HuH-7 (cell line): ENCODE results near the gene TJP1.

Experiments
- DNase-seq: peaks from one replicate; pipeline ENCODE4 v3.0.0; 2011; ENCODE audit warnings: low spot score

Gene TJP1

DNA sequence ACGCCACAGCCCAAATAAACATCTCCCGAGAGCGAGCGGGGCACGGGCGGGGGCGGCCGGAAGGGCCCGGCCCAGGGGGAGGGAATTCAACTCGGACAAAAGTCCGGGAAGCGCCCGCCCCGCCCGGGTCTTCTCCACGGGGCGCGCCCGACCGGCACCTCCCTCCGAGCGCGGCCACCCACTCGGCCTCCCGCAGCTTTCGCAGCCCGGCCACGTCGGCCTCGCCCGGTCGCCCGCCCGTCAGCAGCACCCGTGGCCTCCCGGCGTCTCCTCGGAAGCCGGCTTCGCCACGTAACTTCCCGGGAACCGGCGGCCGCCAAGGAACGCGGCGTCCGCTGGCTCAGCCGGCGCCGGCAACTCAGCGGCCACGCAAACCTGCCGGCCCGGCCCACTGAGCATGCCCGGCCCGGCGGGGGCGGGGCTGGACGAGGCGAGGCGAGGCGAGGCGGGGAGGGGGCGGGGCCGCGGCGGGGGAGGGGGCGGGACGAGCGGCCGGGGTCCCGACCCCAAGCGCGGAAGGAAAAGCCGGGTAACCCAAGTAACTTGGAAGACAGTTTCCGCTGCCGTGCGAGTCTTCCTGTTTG, at the start of gene TJP1:
TJP1 (minus strand) TSS at position 369 of the 584 bp plus-strand sequence. CDS start 440 bp downstream, outside the sequence.
- DNase-seq, result peak; percentile 47

DNA sequence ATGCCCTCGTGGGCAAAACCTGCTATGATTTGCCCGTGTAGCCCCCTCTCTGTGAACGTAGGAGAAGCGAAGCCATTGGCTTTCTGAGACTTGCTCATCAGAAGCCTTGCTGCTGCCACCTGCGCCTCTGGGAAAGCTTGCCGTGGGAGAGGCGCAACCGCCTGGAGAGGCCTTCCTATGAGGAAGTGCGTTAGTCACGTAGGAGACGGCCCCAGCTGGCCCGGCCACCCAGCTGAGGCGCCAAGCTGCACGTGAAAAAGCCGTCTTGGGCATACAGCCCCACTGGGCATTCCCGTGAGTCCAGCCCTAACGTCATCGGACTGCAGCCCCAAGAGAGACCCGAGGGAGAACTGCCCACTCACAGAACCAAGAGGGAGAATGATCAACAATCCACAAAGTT, 49.1 kb upstream of the TJP1 start:
- DNase-seq, result no peak

DNA sequence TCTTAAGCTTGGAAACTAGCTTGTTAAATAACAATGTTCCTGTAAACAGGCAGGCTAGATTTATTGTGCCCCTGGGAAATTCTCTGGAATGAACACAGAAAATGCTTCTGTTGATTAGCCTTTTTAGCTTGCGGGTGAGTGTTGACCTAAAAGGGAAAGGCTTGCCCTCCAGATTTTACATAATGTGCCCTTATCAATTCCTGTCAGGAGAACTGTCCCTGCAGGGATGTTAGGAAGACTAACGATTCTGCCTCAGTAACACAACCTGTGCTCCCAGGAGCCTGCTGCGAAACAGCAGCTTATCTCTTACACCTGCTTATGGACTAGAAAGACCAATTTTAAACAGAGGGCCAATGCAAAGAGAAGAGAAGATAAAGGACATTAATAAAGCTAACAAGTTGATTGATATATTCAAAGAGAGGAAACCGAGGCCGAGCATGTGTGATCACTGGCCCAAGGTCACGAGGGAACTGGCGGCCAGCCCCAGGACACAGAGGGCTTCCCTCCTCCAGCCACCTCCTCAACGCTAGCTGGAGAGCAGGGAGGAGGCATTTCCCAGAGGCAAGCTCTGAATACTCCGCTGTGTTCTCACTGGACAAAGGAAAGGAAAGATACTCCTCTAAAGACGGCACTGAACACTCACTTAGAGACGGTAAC, 48.4 kb upstream of the TJP1 start:
- DNase-seq, result no peak

DNA sequence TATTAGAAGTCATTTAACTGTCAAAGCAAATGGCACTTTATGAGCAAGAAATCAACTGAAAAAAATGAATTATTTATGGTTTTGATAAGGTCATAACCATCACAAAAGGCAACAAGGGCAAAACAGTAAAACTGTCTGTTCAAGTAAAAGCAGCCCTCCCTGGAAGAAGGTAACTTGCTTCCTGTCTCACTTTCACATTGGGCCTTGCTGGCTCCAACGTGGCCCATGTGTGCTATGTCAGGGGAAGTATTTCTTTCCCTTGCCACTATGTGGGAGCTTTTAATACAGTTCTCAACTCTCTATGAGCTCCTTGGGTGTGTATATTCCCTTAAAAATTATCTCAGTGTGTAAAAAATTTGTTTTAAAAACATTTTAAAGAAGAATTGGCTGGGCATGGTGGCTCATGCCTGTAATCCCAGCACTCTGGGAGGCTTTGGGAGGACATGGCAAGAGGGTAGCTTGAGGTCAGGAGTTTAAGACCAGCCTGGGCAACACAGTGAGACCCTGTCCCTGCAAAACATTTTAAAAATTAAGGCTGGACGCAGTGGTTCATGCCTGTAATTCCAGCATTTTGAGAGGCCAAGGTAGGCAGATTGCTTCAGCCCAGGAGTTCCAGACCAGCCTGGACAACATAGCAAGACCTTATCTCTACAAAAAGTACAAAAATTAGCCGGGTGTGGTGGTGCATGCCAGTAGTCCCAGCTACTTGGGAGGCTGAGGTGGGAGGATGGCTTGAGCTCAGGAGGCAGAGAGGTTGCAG, 45.2 kb upstream of the TJP1 start:
- DNase-seq, result no peak

DNA sequence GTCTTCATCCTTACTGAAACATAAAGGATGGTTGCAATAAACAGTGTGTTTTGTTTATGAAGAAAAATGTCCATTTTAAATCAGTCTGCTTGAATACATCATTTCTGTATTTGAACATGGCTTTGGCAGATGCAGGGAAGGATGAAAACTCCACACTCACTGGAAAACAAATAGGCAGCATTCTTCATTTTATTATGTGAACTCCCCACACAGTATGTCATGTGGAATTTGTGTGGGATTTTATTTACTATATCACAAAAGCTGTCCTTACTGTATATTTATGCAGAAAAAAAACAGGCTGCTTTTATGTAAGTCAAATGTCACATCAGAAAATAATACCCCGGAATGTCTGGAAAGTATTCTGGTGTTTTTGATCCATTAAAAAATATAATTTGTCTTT, 44.1 kb upstream of the TJP1 start:
- no peak for DNase-seq

DNA sequence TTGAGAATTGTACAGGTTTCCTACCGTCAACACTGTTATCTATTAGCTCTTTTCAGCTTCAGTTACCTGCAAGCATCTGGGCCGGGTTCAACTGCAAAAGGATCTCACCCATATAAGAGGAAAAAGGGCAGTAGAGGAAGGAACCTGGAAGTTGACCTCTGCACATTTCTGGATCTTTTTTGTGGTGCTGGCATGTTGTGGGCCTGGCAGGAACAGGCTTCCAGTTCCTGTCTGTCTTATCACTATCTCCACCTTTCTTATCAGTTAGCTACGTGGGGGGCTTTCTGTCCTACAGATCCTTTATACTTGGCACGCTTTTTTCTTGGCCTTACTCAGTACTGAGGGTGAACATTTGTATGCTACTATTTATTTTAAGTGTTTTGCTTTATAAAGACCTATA, 42.2 kb upstream of the TJP1 start:
- DNase-seq, result no peak

DNA sequence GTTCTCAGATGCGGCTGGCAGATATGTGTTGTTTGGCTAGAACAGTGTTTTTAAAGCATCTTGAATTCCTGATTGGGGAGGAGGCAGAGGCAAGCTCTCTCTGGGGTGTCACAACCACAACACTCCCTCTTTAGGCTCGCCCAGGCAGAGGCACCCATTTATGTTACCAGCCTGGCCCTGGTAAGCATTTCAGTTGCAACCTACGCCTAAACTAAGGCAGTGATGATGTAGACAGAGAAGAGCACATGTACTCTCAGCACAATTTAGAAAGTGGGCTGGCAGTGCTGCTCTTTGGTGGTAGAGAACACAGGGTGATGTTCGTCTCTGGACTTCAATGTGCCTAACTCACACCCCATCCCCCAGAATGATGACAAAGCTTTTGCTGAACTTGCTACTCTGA, 41.2 kb upstream of the TJP1 start:
- no peak for DNase-seq

DNA sequence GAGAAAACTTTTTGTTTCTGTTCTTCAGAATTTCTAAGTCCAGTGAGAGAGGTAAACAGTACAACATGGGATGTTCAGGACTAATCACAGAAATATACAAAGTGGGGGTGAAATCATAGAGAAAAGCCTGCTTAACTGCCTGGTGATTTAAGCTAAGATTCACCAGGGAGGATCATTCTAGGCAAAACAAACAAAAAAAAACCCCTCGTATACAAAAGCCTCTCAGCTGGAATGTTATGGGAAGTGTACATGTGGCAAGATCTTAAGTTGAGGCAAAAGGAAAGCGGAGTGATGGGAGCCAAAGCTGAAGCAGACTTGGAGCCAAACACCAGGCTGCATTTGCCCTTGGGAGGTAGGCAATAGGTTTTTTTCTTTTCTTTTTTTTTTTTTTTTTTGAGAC, 40.0 kb upstream of the TJP1 start:
- no peak for DNase-seq

DNA sequence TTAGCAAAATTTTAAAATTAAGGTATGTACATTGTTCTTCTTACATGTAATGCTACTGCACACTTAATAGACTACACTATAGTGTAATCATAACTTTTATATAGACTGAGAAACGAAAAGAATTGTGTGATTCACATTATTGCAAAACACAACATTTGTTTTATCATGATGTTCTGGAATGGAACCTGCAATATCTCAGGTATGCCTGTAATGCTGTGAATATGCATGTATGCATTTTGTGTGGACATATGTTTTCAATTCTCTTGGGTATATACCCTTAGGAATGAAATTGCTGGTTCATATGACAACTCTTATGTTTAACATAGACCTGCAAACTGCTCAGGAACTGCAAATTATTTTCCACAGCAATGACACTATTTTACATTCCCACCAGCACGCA, 38.6 kb upstream of the TJP1 start:
- no peak for DNase-seq

DNA sequence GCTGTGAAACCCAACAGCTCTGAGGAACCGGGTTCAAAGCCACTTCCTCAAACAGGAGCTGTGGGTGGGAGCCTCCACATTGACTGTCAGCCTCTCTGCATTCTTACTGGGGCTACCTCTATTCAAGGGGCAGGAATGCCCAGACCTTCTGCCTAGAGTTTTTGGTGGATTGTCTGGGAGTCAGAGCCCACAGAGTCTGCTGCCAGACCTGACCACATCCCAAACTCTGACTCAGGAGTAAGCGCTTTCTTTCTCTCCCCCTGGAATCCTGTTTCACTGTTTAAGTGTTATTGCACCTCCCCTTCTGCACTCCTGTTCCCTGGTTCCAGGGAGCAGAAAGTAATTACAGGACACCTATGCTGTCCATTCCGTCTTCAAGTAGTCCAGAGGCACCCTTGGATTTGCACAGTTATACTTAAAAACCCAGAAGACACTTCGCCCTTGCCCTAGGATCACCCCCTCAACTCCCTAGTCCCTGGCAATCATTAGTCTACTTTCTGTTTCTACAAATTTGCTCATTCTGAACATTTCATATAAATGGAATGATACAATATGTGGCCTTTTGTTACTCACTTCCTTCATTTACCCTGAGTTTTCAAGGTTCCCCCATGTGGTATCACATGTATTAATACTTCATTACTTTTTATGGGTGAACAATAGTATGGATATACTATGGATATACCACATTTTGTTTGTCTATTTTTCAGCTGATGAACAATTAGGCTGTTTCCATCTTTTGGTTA, 37.9 kb upstream of the TJP1 start:
- DNase-seq, result no peak

DNA sequence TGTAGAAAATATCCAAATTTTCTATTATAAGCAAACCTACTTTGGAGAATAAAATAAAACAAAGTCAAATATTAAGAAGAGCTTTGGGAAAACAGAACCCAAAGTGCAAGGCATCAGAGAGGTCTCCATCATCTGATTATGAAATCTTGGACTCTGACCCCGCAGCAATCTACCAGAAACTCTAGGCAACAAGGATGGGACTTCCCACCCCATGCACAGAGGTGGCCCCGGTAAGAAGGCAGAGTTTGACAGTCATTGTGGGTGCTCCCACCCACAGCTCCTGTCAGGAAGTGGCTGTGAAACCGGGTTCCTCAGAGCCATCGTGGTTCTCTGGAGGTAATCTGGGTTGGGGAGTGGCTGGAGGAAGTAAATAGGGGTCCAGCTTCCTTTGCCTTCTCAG, 37.0 kb upstream of the TJP1 start:
- DNase-seq, result peak; percentile 20

DNA sequence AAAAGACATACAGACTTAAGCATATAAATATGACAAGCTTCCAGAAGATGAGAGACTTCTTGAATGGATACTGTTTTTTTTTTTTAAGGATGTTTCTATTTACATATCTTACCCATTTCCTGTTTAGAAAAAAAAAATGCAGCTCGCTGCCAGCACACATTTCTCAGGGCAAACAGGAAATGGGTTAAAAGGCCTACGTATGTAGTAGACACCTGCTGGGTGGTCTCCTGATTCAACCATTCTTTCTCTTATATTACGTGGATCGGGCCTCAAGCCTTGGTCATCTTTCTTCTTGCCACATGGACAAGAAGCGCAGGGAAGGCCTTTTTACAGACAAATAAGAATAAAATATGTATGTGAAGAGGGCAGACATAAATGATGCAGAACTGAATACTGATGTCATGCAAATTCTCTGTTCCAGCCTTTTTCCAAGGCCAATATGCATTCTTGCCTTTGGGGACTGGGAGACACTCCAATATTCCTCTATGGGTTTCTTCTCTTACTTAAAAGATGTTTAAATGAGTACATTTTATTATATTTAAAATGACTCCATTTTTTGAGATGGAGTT, 35.0 kb upstream of the TJP1 start:
- no peak for DNase-seq

DNA sequence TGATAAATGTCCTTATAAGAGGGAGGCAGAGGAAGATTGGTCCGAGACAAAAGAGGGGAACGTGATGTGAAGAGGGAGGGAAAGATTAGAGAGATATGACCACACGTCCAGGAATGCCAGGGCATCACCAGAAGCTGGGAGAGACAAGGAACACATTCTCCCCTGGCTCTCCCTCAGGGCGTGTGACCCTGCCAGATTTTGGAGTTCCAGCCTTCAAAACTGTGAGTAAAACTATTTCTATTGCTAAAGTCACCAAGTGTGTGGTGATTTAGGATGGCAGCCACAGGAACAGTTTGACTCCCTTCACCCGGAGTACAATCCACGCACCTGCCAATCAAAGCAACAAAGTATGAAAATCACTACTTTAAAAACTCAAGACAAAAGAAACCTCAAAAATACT, 32.1 kb upstream of the TJP1 start:
- no peak for DNase-seq

DNA sequence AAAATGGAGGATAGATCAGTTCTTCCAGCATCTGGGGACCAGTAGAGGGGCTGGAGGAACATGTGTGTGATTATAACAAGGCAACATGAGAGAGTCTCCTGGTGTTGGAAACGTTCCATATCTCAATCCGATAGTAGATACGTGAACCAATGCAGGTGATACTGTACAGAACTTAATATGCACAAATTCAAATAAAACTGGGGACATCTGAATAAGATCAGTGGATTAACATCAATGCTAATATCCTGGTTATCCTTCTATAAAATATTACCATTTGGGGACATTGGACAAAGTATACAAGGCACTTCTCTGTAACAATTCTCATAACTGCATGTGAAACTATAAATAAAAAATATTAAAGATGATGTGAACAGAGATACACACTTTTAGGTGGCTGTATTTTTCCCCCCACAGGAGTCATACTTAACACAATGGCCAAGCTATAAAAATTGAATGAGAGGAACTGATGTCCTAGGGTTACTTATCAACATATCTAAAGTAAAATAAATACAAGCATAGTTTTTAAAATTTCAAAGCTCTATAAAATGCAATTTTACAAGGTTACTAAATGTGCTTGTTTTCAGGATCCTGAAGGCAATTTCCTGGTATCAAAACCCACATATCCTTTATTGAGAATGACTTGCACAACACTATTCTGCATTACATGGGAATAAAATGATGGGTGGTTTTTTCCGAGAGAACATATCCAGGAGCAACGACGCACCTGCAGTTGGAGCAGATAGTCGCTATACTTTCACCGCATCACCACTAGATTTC, 31.1 kb upstream of the TJP1 start:
- no peak for DNase-seq

DNA sequence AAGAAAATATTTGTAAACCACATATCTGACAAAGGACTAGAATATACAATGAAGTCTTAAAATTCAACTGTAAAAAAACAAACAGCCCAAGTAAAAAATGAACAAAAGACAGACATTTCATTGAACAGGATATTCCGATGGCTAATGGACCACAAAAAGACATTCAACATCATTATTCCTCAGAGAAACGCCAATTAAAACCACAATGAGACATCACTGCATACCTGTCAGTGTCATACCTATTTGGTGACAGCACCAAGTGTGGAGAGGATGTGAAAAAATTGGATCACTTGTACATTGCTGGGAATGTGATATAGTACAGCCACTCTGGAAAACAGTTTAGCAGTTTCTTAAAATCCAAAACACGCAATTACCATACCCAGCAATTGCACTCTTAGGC, 29.9 kb upstream of the TJP1 start:
- no peak for DNase-seq

DNA sequence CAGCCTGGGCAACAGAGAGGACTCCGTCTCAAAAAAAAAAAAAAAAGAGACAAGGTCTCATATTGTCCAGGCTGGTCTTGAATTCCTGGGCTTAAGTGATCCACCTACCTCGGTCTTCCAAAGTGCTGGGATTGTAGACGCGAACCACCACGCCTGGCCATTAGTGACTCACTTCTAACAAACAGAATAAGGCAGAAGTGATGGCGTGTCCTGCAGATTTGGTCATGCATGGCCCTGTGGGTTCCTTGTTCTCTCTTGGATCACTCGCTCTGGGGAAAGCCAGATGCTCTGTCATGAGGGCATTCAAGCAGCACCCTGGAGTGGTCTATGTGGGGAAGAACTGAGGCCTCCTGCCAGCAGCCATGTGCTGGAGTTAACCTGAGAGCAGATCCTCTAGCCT, 27.4 kb upstream of the TJP1 start:
- no peak for DNase-seq

DNA sequence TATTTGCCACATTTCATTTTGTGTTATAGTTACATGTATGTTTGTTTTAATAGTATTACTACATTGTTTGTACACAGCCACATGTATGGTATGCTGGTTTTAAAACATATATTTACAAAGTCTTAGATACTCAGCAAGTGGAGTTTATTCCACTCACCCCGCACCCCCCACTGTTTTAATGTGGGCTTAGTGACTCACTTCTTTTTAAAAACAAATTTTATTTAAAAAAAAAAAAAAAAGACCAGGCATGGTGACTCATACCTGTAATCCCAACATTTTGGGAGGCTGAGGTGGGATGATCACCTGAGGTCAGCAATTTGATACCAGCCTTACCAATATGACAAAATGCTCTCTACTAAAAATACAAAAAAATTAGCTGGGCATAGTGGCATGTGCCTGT, 26.9 kb upstream of the TJP1 start:
- no peak for DNase-seq

DNA sequence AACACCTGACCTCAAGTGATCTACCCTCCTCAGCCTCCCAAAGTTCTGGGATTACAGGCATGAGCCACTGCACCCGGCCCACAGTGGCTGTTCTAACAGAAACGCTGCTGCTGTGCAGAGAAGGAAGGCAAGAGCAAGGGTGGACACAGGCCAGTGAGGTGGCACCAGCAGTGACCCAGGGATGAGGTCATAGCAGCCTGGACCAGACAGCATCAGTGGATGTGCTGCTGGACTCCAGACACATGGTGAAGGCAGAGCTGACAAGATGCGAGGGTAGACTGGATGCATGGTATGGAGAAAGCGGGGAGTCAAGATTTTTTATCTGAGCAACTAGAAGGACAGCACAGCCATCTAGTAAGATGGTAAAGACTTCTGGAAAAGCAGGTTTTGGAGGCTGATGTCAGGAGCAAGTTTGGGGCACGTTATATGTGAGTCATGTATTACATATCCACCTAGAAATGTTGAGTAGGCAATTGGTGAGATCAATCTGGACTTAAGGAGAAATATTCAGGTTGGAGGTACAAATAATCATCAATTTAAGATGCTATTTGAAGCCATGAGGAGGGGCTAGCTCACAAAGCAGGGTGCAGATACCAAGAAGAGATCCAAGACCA, 22.1 kb upstream of the TJP1 start:
- no peak for DNase-seq

DNA sequence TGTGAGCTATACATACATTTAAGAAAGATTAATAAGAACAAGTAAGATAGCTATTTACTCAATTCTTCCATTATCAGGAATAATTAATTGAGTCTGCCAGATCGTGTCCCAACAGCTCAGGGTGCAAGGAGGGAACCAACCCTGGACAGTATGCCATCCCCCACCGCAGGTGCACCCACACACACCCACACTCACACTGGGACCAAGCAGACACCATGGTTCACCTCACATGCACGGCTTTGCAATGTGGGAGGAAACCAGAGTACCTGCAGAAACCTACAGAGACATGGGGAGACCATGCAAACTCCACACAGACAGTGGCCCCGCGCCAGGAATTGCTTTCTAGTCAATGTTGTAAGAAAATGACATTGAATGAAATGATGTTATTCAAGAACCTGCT, 20.0 kb upstream of the TJP1 start:
- no peak for DNase-seq

DNA sequence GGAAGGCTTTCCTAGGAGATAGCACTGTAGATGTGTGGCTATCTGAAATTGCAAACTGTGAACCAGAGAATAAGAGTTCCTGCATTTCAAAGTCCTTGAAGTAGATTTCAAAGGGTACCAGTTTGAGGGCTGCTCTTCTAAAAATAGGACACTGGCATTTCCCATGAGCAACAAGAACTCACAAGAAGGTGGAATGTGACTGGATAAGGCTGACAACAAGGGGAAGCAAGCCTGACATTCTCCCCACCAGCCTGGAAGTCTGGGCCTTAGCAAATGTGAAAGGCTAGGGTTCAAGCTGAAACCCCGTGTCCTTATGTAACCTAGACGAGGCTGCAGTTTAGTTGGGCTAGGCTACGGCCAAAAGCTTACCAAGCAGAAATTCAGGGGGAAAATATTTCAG, 18.7 kb upstream of the TJP1 start:
- no peak for DNase-seq

DNA sequence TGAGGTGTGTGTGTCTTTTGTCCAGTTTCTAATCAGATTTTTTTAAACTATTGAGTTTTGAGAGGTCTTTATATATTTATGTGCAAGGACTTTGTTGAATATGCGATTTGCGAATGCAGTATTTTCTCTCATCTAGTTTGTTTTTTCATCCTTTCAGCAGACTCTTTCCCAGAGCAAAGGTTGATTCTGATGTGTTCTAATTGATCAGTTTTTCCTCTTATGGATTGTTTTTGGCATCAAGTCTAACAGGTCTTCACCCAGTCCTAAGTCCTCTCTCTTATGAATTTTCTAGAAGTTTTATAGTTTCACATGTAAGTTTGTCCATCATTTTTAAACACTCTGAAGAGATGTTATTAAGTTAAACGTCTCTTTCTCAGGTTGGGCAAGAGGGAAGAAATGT, 17.8 kb upstream of the TJP1 start:
- no peak for DNase-seq
